ENCODE data around the gene IGFL3. TPM values are rescaled to one million over a fixed set of nuclear protein-coding genes. Genes with fewer than 3 reads are reported as not detected.

IGFL3 gene
- total and polyA plus RNA-seq, 2 experiments from 2014 or later, result 2.6 to 5.5 TPM

DNA sequence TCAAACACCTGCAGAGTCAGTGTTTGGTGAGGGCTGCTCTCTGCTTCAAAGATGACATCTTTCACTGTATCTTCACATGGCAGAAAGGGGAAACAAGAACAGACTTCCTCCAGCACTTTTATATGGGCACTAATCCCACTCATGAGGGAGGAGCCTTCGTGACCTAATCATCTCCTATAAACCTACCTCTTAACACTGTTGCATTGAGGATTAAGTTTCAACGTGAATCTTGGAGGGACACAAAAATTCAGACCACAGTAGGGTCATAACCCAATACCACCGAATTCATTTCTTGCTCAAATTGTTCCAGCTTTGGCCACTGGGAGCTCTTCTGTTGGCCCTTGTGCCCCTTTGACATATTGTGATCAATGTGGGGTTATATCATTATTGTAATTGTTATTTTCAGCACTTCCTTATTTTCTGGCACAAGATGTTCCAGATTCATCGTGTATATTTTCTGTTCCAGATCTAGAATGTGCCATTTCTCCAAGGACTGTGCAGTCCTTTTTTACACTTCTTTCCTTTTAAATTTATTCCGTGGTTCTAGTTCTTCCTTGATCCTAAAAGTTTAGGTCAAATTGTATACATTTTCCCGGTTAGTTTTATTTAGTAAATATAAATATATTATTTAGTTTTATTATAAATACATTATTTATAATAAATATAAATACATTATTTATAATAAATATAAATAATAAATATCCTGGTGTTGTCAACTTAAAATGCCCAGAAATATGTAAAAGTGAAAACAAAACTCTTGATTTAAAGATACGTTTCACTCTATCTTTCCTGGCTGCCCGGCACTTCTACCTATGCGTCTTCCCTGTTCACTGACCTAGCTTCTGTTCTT is 48.2 kb downstream of the IGFL3 start:
- Histone ChIP-seq H3K9me3 (ENCODE audit: low read depth) (no peaks in the 10 kb centered on the region), H3K4me2 (peak overlapping the region; percentile 84), H2AFZ (no peak overlapping the region), H3K9me2 (replicated peaks; ENCODE audit: insufficient read depth) (no peaks in the 10 kb centered on the region), H3K79me2 (no peaks in the 10 kb centered on the region), H3K27ac (no peak overlapping the region), H4K20me1 (ENCODE audit: insufficient read depth, poor library complexity, severe bottlenecking) (no peaks in the 10 kb centered on the region), H3K27me3 (peaks cover 29% of the 10 kb centered on the region), H3K4me1 (ENCODE audit: insufficient read depth) (no peaks in the 10 kb centered on the region), H3K36me3 (replicated peaks; ENCODE audit: insufficient read depth, low read depth) (no peaks in the 10 kb centered on the region), H3K4me3 (no peak overlapping the region)
- WGBS (ENCODE audit: low lambda C conversion rate, missing lambda C conversion rate), result 45% methylated on average over 9 of the region's 9 CpGs
- DNase-seq (ENCODE audit: low spot score), result no peak
- TF ChIP-seq EZH2phosphoT487 (IDR thresholded peaks at IDR 0.05; ENCODE audit: low read depth, severe bottlenecking, unreplicated experiment), result no peak
- TF ChIP-seq, protein P1, sequence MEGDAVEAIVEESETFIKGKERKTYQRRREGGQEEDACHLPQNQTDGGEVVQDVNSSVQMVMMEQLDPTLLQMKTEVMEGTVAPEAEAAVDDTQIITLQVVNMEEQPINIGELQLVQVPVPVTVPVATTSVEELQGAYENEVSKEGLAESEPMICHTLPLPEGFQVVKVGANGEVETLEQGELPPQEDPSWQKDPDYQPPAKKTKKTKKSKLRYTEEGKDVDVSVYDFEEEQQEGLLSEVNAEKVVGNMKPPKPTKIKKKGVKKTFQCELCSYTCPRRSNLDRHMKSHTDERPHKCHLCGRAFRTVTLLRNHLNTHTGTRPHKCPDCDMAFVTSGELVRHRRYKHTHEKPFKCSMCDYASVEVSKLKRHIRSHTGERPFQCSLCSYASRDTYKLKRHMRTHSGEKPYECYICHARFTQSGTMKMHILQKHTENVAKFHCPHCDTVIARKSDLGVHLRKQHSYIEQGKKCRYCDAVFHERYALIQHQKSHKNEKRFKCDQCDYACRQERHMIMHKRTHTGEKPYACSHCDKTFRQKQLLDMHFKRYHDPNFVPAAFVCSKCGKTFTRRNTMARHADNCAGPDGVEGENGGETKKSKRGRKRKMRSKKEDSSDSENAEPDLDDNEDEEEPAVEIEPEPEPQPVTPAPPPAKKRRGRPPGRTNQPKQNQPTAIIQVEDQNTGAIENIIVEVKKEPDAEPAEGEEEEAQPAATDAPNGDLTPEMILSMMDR (IDR thresholded peaks at IDR 0.05; ENCODE audit: poor library complexity), result no peak
- no peak for TF ChIP-seq EZH2 (IDR thresholded peaks at IDR 0.05; ENCODE audit: borderline replicate concordance)

GRCh38 chr19:46073268-46073922 is 51.1 kb downstream of the IGFL3 start:
- H2AFZ ChIP-seq, result no peak overlapping the region
- H3K4me2 ChIP-seq, result no peak overlapping the region
- H3K27me3 ChIP-seq, result peaks cover 29% of the 10 kb centered on the region
- H3K9me3 ChIP-seq (ENCODE audit: low read depth), result no peaks in the 10 kb centered on the region
- DNase-seq (ENCODE audit: low spot score), result no peak
- WGBS (ENCODE audit: low lambda C conversion rate, missing lambda C conversion rate), result 78% methylated on average over 3 of the region's 3 CpGs
- H4K20me1 ChIP-seq (ENCODE audit: insufficient read depth, poor library complexity, severe bottlenecking), result no peaks in the 10 kb centered on the region
- no peaks in the 10 kb centered on the region for H3K79me2 ChIP-seq
- no peaks in the 10 kb centered on the region for H3K36me3 ChIP-seq (replicated peaks; ENCODE audit: insufficient read depth, low read depth)
- H3K4me1 ChIP-seq (ENCODE audit: insufficient read depth), result peaks cover 5% of the 10 kb centered on the region
- no peak for TF ChIP-seq EZH2 (IDR thresholded peaks at IDR 0.05; ENCODE audit: borderline replicate concordance)
- H3K4me3 ChIP-seq, result no peak overlapping the region
- H3K27ac ChIP-seq, result no peak overlapping the region
- no peaks in the 10 kb centered on the region for H3K9me2 ChIP-seq (replicated peaks; ENCODE audit: insufficient read depth)

Other genes starting within 250 kb of the IGFL3 start
- 23.8 and 25.2 TPM in 2 replicates for gene IRF2BP1, start 238.5 kb downstream of the IGFL3 start, total RNA-seq
- gene IRF2BP1, start 238.5 kb downstream of the IGFL3 start, polyA plus RNA-seq, result 11.5 and 15.8 TPM in 2 replicates
- gene MYPOP, start 222.1 kb downstream of the IGFL3 start, total RNA-seq, result 2.4 and 3.5 TPM in 2 replicates
- gene MYPOP, start 222.1 kb downstream of the IGFL3 start, polyA plus RNA-seq, result 2.5 and 3.1 TPM in 2 replicates
- gene NANOS2, start 209.9 kb downstream of the IGFL3 start, total RNA-seq, result not detected in 2 replicates
- gene NANOS2, start 209.9 kb downstream of the IGFL3 start, polyA plus RNA-seq, result not detected in 2 replicates
- 0.12 TPM in 1 of 2 replicates, not detected in the other for gene NOVA2, start 150.8 kb downstream of the IGFL3 start, total RNA-seq
- 0.08 and 0.16 TPM in 2 replicates for gene NOVA2, start 150.8 kb downstream of the IGFL3 start, polyA plus RNA-seq
- gene CCDC61, start 129.2 kb downstream of the IGFL3 start, total RNA-seq, result 3.6 and 4.5 TPM in 2 replicates
- gene CCDC61, start 129.2 kb downstream of the IGFL3 start, polyA plus RNA-seq, result 7.3 and 9.8 TPM in 2 replicates
- gene PGLYRP1, start 101.6 kb downstream of the IGFL3 start, total RNA-seq, result not detected in 2 replicates
- gene PGLYRP1, start 101.6 kb downstream of the IGFL3 start, polyA plus RNA-seq, result not detected in 2 replicates
- 1.1 and 1.8 TPM in 2 replicates for gene IGFL4, start 83.7 kb downstream of the IGFL3 start, total RNA-seq
- 0.41 and 0.83 TPM in 2 replicates for gene IGFL4, start 83.7 kb downstream of the IGFL3 start, polyA plus RNA-seq
- 12.9 and 15.2 TPM in 2 replicates for gene IGFL2, start 23.6 kb upstream of the IGFL3 start, total RNA-seq
- 17.2 and 22.9 TPM in 2 replicates for gene IGFL2, start 23.6 kb upstream of the IGFL3 start, polyA plus RNA-seq
- not detected in 2 replicates for gene IGFL1, start 105.1 kb upstream of the IGFL3 start, total RNA-seq
- gene IGFL1, start 105.1 kb upstream of the IGFL3 start, polyA plus RNA-seq, result not detected in 2 replicates
- 54.6 and 56.8 TPM in 2 replicates for gene HIF3A, start 172.4 kb upstream of the IGFL3 start, total RNA-seq
- gene HIF3A, start 172.4 kb upstream of the IGFL3 start, polyA plus RNA-seq, result 145 and 149 TPM in 2 replicates
- gene PPP5C, start 222.4 kb upstream of the IGFL3 start, total RNA-seq, result 48.6 and 51.2 TPM in 2 replicates
- gene PPP5C, start 222.4 kb upstream of the IGFL3 start, polyA plus RNA-seq, result 67.6 and 68.8 TPM in 2 replicates

Data from hepatocyte (in vitro differentiated cells).